CD4-positive, alpha-beta T cell (primary cell): ENCODE results near the gene ZNF524. TPM values are rescaled to one million over a fixed set of nuclear protein-coding genes. Genes with fewer than 3 reads are reported as not detected.

ENCODE experiments used
- ATAC-seq: fragments of 200-7000 bp; cut with Tn5 transposase; one replicate; pipeline ENCODE4 v1.10.0; 2022; ENCODE audit warnings: mild to moderate bottlenecking; ENCODE audit not compliant: poor library complexity
- CTCF ChIA-PET: fragments of 350-600 bp; sonication (Branson Sonifier 250); formaldehyde crosslinking; loops from one replicate; lab custom pipeline; 2021; ENCODE audit warnings: antibody characterized with exemption, inconsistent platforms; lab: Charles Lee
- POLR2A ChIA-PET: fragments of 350-600 bp; sonication (Branson Sonifier 250); formaldehyde crosslinking; loops from one replicate; lab custom pipeline; 2021; ENCODE audit warnings: antibody characterized with exemption, inconsistent platforms; lab: Charles Lee
- DNase-seq, 14 experiments: peaks; one replicate each; pipeline ENCODE4 v3.0.0-alpha.2; 2013 to 2020; ENCODE audit warnings: mixed read lengths in 2 of 14
- H3K27ac ChIP-seq, 2 donors: one replicate each; pipeline versions ENCODE4 v1.5.1 to v1.7.0; 2013; ENCODE audit warnings: low read length in 2 of 2, low read depth in 1 of 2, mild to moderate bottlenecking in 1 of 2
- H3K27me3 ChIP-seq, 2 experiments: 1 replicate in 1 of 2; 2 replicates in 1 of 2; pipeline versions ENCODE4 v1.6.1 to v1.7.0; 2013; ENCODE audit warnings: low read length in 2 of 2, control low read depth in 1 of 2, mild to moderate bottlenecking in 1 of 2, moderate library complexity in 1 of 2; ENCODE audit not compliant: insufficient read depth in 2 of 2, control insufficient read depth in 1 of 2
- H3K36me3 ChIP-seq: one replicate; pipeline ENCODE4 v1.6.1; 2013; ENCODE audit warnings: low read length, control low read depth; ENCODE audit not compliant: insufficient read depth
- H3K4me1 ChIP-seq: one replicate; pipeline ENCODE4 v1.6.1; 2013; ENCODE audit warnings: low read length, control low read depth; ENCODE audit not compliant: insufficient read depth
- H3K4me3 ChIP-seq: one replicate; pipeline ENCODE4 v1.5.1; 2013; ENCODE audit warnings: mild to moderate bottlenecking, low read length, moderate library complexity
- H3K9me3 ChIP-seq, 2 experiments: 1 replicate in 1 of 2; 2 replicates in 1 of 2; pipeline versions ENCODE4 v1.6.1 to v1.7.0; 2013; ENCODE audit warnings: low read length in 2 of 2, mild to moderate bottlenecking in 2 of 2, control low read depth in 1 of 2, moderate library complexity in 1 of 2; ENCODE audit not compliant: control insufficient read depth in 1 of 2, insufficient read depth in 1 of 2
- H3K27ac Mint-ChIP-seq: one replicate; pipeline ENCODE4 v1.8.0; 2020; ENCODE audit warnings: mixed read lengths
- H3K27me3 Mint-ChIP-seq: one replicate; pipeline ENCODE4 v1.8.0; 2021; ENCODE audit warnings: mixed read lengths
- H3K36me3 Mint-ChIP-seq: one replicate; pipeline ENCODE4 v1.8.0; 2021; ENCODE audit warnings: low read depth, mixed read lengths
- H3K4me1 Mint-ChIP-seq: one replicate; pipeline ENCODE4 v1.8.0; 2021; ENCODE audit warnings: low read depth, mixed read lengths
- H3K4me3 Mint-ChIP-seq: one replicate; pipeline ENCODE4 v1.8.0; 2020; ENCODE audit warnings: mild to moderate bottlenecking, mixed read lengths
- H3K9me3 Mint-ChIP-seq: one replicate; pipeline ENCODE4 v1.8.0; 2020; ENCODE audit warnings: mixed read lengths
- CTCF ChIP-seq: fragments of 200-600 bp; IDR thresholded peaks from one replicate; pipeline ENCODE4 v1.8.0; 2022; ENCODE audit warnings: antibody characterized with exemption, mild to moderate bottlenecking
- intact Hi-C, 2 experiments: fragments of 100-400 bp; cut with DNase I in 1 of 2; cut with micrococcal nuclease in 1 of 2; formaldehyde crosslinking; loops; one replicate each; pipeline versions ENCODE4 v1.15.1 to v1.9.0; 2023 to 2025; cut with DNase I, micrococcal nuclease
- total RNA-seq, 174 experiments: library from RNA in 2 of 174; stranded (reverse) in 2 of 174; gene quantifications; one replicate each; pipeline ENCODE4 v1.2.3 and lab custom pipeline; 2021 to 2026

The ZNF524 gene
- total RNA-seq, 2 experiments from 2014 or later, result 9.6 to 10.3 TPM

- DNase-seq (peak in 1 of 14 experiments; percentile 37), ATAC-seq (no peak)
- H3K9me3 ChIP-seq, result no peaks in the 10 kb centered on the region
- Mint-ChIP-seq H3K9me3 (no peaks in the 10 kb centered on the region), H3K27ac (peak overlapping the region; percentile 83), H3K4me3 (no peak overlapping the region), H3K4me1 (peaks cover 44% of the 10 kb centered on the region), H3K36me3 (peaks cover 46% of the 10 kb centered on the region), H3K27me3 (no peaks in the 10 kb centered on the region)
- peaks cover 6% of the 10 kb centered on the region for H3K36me3 ChIP-seq
- peaks cover 56% of the 10 kb centered on the region for H3K4me1 ChIP-seq
- ChIA-PET CTCF (no interaction called here), POLR2A (interaction anchor here (1.4 kb wide), 1 partner anchor 22 kb away, joined by 11 read pairs; the partner anchor contains the start of gene ZNF784)
- no peak overlapping the region for H3K4me3 ChIP-seq
- intact Hi-C loops, result loop anchor here in 1 of 2 experiments (10.0 kb wide), 2 partner anchors 198 to 348 kb away; partner anchors contain the start of genes PPP6R1 and UBE2S
- no peak for TF ChIP-seq CTCF
- H3K27ac ChIP-seq, result no peak overlapping the region
- H3K27me3 ChIP-seq, result no peaks in the 10 kb centered on the region
Observed at GRCh38 chr19:55602104-55603001, 2.3 kb downstream of the ZNF524 start.

GRCh38 chr19:55603115-55603514, 3.0 kb downstream of the ZNF524 start:
- ChIA-PET CTCF (no interaction called here), POLR2A (interaction anchor here (0.8 kb wide), 1 partner anchor 23 kb away, joined by 3 read pairs; no protein-coding TSS in a partner anchor)
- Histone ChIP-seq H3K27me3 (no peaks in the 10 kb centered on the region), H3K27ac (no peak overlapping the region), H3K9me3 (no peaks in the 10 kb centered on the region), H3K36me3 (peaks cover 6% of the 10 kb centered on the region), H3K4me1 (peaks cover 55% of the 10 kb centered on the region), H3K4me3 (no peak overlapping the region)
- no peak for TF ChIP-seq CTCF
- peak in 1 of 14 experiments; percentile 33 for DNase-seq
- Mint-ChIP-seq H3K9me3 (no peaks in the 10 kb centered on the region), H3K4me3 (peak overlapping the region; percentile 66), H3K36me3 (peaks cover 49% of the 10 kb centered on the region), H3K27ac (no peak overlapping the region), H3K4me1 (peaks cover 51% of the 10 kb centered on the region), H3K27me3 (no peaks in the 10 kb centered on the region)
- ATAC-seq, result no peak
- intact Hi-C loops, result loop anchor here in 1 of 2 experiments (10.0 kb wide), 2 partner anchors 198 to 348 kb away; partner anchors contain the start of genes PPP6R1 and UBE2S

GRCh38 chr19:55603581-55604292, 3.6 kb downstream of the ZNF524 start:
- intact Hi-C loops, result loop anchor here in 1 of 2 experiments (10.0 kb wide), 2 partner anchors 199 to 349 kb away; partner anchors contain the start of genes PPP6R1 and UBE2S
- H3K27ac Mint-ChIP-seq, result peak overlapping the region; percentile 84

More at GRCh38 chr19:55603581-55604292, 3.6 kb downstream of the ZNF524 start:
- no peaks in the 10 kb centered on the region for H3K9me3 ChIP-seq
- Mint-ChIP-seq H3K27me3 (no peaks in the 10 kb centered on the region), H3K4me3 (peak overlapping the region; percentile 66), H3K9me3 (no peaks in the 10 kb centered on the region), H3K36me3 (peaks cover 49% of the 10 kb centered on the region), H3K4me1 (peaks cover 52% of the 10 kb centered on the region)
- CTCF ChIA-PET, result interaction anchor here (1.4 to 4.2 kb wide), 2 partner anchors 22 to 28 kb away, joined by 4 to 48 read pairs; no protein-coding TSS in a partner anchor
- ATAC-seq (no peak), DNase-seq (peak in 1 of 14 experiments; percentile 41)
- H3K4me1 ChIP-seq, result peaks cover 48% of the 10 kb centered on the region
- POLR2A ChIA-PET, result interaction anchor here (0.8 to 1.2 kb wide), 3 partner anchors 21 to 39 kb away, joined by 3 to 8 read pairs (median 5); partner anchors contain the start of gene ZNF784
- no peak overlapping the region for H3K27ac ChIP-seq
- no peak overlapping the region for H3K4me3 ChIP-seq
- no peak for TF ChIP-seq CTCF
- H3K36me3 ChIP-seq, result peaks cover 6% of the 10 kb centered on the region
- no peaks in the 10 kb centered on the region for H3K27me3 ChIP-seq
